RCC 7860 (cell line): ENCODE data around the gene RCN2.

Experiments
- DNase-seq: peaks from one replicate; pipeline ENCODE4 v3.0.0-alpha.2; 2015; ENCODE audit warnings: low spot score
- FAIRE-seq: peaks from 2 replicates; lab custom pipeline; 2012; peaks lifted over from hg19 to GRCh38; lab: Jason Lieb, UNC

Gene RCN2

GRCh38 chr15:76973362-76973743 lies 41.8 kb downstream of the RCN2 start:
- DNase-seq (no peak), FAIRE-seq (no peak)

GRCh38 chr15:76973906-76974305 lies 42.4 kb downstream of the RCN2 start:
- FAIRE-seq = no peak
- DNase-seq = no peak

DNA sequence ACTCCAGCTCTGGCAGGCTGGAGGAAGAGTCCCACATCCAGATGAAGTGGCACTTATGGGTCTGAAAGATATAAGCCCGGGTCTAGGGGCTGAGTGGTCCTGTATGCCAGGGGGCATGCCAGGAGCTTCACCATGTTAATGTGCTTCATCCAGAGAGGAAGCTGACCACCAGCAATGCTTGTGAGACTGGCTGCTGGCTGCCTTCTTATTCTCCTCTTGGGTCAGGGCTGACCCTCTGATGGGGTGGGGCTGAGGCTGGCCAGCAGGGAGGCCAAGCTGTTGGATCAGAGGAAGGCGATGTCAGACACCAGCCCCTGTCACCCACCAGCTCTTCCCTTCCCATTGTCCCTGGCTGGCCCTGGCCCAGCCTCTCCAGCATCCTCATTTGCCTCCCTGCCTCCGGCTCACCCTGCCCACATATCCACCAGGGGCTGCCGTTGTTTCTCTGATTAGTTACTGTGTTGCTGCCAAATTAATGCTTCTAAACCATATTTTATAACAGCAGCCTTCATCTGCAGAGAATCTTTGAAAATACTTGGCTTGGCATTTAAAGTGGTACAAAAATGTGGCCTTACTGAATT lies 43.0 kb downstream of the RCN2 start:
- DNase-seq = no peak
- FAIRE-seq = no peak

DNA sequence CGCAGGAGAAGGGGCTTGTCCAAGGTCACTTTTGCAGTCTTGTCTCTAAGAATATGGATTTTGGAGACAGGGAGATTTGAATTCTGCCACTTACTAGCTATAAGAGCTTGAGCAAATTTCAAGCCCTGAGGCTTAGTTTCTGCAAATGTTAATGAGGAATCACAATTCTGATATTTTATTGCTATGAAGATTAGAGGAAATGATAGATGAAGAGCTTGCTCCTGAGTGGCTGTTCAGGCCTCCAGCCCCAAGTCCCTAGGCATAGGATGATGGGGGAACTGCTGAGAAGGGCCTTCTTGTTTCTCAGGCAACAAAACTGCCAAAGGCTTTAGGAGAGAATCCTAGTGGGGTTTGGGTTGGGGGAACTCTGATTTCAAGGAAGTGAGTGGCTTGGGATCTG lies 44.6 kb downstream of the RCN2 start:
- no peak for FAIRE-seq
- no peak for DNase-seq

- FAIRE-seq (no peak), DNase-seq (no peak)
These were observed 45.2 kb downstream of the RCN2 start for GRCh38 chr15:76976572-76977270.

GRCh38 chr15:76978522-76979330 lies 47.2 kb downstream of the RCN2 start:
- DNase-seq (no peak), FAIRE-seq (no peak)

- FAIRE-seq = no peak
- no peak for DNase-seq
These were observed 47.9 kb downstream of the RCN2 start for GRCh38 chr15:76979331-76979925.

- FAIRE-seq (no peak), DNase-seq (no peak)
These were observed 48.5 kb downstream of the RCN2 start for GRCh38 chr15:76979996-76980520.

DNA sequence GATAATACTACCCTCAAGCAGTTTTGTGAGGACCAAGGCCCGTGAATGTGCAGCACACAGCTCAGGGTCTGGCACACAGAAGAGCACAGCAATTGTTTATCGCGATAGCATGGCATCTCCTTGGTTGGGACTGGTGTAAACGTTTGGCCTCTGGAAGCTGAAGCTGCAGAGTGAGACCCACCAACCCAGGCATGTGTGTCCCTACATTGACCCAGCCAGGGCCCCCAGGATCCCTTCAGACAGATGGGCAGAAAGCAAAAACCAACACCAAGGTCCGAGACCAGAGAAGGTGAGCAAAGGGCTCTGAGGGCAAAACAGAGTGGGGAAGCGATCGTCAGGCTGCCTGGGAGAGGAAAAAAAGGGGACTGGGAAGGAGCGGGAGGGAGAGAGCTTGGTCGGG lies 50.8 kb downstream of the RCN2 start:
- DNase-seq (no peak), FAIRE-seq (no peak)

GRCh38 chr15:76982756-76983155 lies 51.2 kb downstream of the RCN2 start:
- DNase-seq (no peak), FAIRE-seq (no peak)

DNA sequence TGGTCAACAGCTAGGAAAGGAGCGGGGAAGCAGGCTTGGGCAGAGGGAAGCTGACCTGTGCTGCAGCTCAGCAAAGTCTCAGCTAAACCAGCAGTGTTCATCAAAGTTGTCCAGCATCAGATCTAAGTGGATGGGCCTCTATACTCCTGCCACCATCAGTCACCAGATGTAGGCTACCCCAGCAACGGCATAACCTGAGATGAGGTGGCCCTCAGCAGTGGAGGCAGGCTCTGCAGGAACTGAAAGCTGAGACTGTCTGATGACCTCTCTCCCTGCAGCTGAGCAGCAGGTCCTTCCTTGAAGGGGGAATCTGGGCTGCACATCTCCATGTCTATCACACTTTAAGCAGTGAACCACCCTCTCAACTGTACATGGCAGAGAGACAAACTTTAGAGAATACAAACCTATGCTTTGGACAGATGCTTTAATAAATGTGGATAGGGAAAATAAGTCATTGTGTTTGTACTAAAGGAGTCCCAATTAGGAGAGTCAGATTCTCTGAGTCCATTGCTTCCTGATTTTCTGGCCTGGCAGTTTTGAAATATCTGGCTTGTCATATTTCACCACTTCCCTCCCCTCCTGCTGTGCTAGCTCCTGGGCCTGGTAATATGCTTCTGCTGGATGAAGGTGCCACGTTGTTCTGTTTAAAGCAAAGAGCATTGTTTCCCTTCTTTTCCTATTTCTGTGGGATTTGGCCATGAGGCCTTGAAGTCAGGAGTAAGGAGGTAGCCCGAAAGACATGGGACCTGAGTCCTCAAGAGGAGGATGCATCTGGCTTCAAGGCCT lies 52.2 kb downstream of the RCN2 start:
- DNase-seq = no peak
- no peak for FAIRE-seq

- FAIRE-seq = no peak
- DNase-seq = no peak
These were observed 55.2 kb downstream of the RCN2 start for GRCh38 chr15:76986743-76987142.

DNA sequence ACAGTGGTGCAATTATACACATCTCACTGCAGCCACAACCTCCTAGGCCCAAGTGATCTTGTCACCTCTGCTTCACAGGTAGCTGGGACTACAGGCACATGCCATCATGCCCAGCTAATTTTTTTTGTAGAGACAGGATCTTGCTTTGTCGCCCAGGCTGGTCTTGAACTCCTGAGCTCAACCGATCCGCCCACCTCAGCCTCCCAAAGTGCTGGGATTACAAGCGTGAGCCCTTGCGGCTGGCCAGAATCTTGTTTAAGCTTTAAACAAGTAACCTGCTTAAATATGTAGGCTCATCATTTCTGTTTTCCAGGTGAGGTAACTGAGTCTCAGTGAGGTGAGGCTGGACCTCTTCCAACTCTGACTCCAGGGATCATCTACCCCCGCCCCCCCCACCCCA lies 55.7 kb downstream of the RCN2 start:
- FAIRE-seq (no peak), DNase-seq (no peak)

DNA sequence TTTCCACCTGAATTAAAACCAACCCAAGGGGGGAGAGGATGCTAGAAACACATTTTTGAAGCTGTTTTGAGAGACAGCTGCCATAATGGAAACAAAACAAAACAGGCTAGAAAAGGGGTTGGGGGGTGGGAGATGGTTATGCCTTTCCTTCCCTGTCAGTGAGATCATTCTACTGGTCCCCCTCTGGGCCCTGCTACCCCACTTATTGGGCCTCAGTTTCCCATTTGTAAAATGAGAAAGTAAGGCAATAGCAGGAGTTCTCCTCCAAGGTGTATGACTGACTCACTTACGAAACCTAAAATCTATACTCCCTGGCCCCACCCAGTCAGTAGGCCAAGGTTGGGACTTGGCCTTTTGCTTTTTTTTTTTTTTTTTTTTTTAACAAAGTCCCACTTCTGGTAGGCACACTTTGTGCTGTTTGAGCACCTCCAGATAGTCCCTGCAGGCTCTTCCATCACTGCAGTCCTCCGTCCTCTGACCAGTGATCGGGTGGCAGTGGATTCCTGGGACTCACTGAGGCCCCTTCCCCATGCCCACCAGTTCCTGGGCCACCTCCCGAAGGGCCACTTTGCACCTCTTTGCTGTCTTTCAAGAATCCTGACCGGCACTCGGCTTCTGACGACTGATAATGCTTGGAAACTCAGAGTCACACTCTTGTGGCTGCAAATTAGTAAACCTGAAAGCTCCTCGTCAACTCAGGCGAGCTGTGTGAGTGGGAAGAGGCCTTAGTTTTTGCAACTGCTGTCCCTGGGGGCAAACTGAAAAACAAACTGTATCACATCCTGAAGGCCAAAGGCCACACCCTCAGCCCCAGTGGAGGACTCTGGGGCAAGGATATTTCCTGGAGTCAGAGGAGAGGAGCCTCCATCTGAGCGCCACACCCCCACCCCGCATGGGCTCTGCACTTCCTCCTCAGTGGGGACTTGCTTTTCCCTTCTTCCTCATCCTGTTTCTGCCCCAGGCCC lies 56.6 kb downstream of the RCN2 start:
- FAIRE-seq = no peak
- no peak for DNase-seq

DNA sequence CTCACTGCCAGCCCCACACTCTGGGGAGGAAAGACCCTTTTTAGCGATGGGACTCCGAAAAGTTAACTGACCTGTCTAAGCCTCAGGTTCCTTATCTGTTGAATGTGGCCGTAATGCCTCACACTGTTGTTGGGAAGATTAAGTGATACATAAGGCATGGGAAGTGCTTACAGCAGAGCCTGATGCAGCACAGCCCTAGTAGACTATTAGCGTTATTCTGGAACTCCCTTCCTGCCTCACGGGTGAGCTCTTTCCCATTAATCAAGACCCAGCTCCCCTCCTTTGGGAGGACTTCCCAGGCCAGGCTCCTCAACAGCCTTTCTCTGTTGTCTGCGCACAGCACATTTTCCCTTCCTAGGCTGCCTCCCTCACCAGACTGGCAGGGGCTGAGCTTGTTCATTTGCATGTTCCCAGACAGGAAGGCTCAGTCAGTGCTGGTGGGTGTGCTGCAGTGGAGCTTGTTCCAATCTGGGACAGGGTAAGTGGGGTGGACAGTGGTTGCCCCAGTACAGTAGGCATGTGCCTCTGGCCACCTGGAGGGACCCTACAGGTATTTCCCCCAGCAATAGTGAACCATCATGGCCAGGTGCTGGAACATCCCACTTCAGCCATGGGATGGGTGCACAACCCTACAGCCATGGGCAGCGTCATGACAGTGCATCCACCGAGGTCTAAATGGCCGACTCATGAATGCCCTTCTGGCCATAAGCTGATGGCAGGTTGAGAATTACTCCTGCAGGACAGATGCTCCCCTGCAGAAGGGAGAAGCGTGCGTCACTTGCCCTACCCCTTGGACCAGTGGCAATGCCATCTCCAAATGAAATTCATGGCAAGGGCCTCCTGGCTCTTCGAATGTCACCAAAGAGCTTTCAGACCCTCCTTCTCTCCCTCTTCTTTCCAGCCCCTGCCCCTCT lies 57.6 kb downstream of the RCN2 start:
- DNase-seq = no peak
- no peak for FAIRE-seq

GRCh38 chr15:76991048-76991447 lies 59.5 kb downstream of the RCN2 start:
- DNase-seq = no peak
- FAIRE-seq = no peak

GRCh38 chr15:76991741-76992645 lies 60.4 kb downstream of the RCN2 start:
- no peak for FAIRE-seq

More at GRCh38 chr15:76991741-76992645, 60.4 kb downstream of the RCN2 start:
- DNase-seq = no peak
